COLO668 (cell line): ENCODE results near the gene MATN4.

Experiments
- DNase-seq: peaks from one replicate; lab custom pipeline; 2025; ENCODE audit not compliant: unreplicated experiment; lab: John Stamatoyannopoulos, UW

The MATN4 gene

DNA sequence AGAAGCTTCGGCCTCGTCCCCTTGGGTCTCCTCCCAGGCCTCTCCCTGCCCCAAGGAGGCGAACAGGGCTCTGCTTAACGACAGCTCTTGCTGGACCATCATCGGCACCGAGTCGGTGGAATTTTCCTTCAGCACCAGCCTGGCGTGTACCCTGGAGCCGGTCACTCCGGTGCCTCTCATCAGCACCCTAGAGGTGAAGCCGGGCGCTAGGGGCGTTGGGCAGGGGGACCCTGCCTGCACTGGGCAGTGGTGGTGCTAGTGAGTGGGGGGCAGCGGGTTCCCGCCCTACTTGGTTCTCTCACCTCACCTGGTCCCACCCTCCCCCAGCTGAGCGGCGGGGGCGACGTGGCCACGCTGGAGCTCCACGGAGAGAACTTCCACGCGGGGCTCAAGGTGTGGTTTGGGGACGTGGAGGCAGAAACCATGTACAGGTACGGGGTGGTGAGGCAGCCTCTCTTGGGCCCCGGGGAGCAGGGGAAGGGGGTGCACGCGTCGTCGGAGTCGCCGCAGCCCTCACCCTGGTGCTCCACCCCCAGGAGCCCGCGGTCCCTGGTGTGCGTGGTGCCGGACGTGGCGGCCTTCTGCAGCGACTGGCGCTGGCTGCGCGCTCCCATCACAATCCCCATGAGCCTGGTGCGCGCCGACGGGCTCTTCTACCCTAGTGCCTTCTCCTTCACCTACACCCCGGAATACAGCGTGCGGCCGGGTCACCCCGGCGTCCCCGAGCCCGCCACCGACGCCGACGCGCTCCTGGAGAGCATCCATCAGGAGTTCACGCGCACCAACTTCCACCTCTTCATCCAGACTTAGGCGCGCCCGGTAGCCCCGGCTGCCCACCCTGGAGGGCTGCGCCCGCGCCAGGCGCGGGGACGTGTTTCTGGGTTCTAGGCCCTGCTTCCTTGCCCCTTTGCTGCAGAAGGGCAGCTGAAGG is 8.3 kb upstream of the MATN4 start:
- no peak for DNase-seq

DNA sequence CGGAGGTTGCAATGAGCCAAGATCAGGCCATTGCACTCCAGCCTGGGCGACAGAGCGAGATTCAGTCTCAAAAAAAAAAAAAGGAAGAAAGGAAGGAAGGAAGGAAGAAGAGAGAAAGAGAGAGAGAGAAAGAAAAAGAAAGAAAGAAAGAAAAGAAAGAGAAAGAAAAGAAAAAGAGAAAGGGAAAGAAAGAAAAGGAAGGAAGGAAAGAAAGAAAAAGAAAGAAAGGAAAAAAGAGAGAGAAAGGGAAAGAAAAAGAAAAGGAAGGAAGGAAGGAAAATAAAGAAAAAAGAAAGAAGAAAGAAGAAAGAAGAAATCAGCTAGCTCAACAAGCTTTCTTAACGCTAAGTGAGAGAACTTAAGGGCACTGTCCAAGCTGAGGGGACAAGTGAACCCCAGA is 7.6 kb upstream of the MATN4 start:
- DNase-seq = no peak

DNA sequence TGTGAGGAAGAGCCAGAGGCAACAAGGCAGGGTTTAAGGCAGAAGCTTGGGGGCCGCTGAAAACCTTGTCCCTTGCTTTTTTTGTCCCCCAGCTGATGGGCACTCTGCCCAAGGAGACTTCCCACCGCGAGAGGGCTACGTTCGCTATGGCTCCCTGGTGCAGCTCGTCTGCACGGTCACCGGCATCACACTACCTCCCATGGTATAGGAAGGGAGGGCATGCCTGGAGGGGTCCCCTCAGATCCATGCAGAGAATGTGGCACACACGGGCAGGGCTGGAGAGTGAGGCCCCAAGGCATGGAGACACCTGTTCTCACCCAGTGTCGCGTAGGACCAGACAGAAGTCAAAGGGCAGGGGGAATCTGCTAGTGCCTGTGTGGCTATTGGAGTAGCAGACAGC is 5.8 kb upstream of the MATN4 start:
- DNase-seq = no peak

GRCh38 chr20:45313065-45313695 is 5.1 kb upstream of the MATN4 start:
- no peak for DNase-seq

GRCh38 chr20:45312241-45312640 is 4.1 kb upstream of the MATN4 start:
- no peak for DNase-seq

DNA sequence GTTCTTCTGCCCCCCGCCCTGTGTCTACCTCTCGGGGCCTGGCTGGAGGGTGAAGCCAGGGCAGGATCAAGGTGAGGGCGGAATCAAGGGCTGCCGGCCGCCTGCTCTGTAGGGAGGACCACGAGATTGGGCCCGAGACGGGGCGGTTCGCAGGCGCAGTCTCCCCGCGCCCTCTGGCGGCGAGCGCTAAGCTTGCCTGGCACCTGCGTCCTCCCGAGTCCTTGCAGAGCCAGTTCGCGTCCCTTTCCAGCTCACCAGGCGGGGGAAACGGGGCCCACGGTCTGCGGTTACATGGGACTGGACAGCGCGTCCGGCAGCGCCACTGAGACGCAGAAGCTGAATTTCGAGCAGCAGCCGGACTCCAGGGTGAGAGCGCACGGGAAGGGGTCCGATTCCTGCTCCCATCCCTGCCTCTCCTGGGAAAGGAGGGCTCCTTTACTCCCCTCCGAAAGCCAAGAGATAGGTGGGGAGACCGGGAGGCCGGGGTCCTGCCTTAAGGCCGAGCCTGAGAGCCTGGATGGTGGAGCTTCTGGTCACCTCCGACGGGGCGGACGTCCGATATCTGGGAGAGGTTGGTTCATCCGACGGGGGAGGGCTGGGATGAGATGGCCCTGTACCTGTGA is 3.6 kb upstream of the MATN4 start:
- peak; percentile 80 for DNase-seq

GRCh38 chr20:45309075-45309474 is 976 bp upstream of the MATN4 start:
- DNase-seq = no peak

DNA sequence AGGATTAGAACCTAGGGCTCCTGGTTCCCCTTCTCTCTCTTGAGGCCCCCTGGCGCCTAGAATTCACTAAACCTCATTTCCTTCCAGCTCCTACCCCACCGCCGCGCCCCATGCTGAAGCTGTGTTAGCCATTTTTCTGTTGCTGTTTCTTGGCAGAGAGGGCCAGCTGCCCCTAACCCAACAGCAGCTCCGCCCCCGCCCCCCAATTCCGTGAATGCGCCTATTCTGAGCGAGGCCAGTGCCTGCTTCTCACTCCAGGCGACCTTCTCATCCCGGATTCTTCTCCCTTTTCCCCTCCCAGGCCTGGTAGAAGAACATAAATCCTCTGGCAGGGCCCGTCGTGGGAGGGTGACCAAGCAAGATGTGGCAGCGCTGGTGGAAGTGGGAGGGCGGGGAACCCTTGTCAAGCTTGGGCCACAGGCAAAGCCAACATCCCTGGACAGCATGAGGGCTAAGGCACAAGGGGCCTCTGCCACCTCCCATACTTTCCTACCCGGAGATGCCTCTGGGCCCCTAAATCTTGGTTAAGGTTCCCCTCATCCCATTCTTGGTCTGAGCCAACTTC is 941 bp downstream of the MATN4 start:
- DNase-seq = no peak

- DNase-seq = peak; percentile 48
These were observed 1.6 kb downstream of the MATN4 start, which contains the start of gene RBPJL for GRCh38 chr20:45306431-45306982. RBPJL (plus strand) TSS chr20:45306840; CDS start chr20:45306923, 83 bp downstream.

DNA sequence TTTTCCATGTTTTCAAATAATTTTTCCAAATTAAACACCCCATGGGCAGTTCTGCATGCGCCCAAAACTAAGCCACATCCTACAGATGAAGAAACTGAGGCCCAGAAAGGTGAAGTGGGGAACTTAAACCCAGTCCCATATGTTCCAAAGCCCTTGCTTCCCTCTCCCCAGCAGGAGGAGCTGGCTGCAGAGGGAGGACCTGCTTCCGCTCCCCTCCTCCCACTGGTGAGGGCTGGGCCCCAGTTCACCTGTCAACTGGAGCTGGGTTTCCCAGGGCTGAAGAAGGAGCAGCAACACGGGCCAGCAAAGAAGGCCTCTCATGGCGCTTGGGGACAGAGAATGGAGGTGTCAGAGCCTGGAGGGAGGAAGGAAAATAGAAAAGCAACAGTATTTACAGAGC is 2.8 kb downstream of the MATN4 start:
- peak; percentile 25 for DNase-seq

- DNase-seq = no peak
These were observed 3.6 kb downstream of the MATN4 start for GRCh38 chr20:45304464-45304999.

GRCh38 chr20:45303586-45304463 is 4.3 kb downstream of the MATN4 start:
- DNase-seq = no peak

- DNase-seq = no peak
These were observed 6.3 kb downstream of the MATN4 start for GRCh38 chr20:45301824-45302271.

- peak; percentile 29 for DNase-seq
These were observed 7.1 kb downstream of the MATN4 start for GRCh38 chr20:45300961-45301360.

DNA sequence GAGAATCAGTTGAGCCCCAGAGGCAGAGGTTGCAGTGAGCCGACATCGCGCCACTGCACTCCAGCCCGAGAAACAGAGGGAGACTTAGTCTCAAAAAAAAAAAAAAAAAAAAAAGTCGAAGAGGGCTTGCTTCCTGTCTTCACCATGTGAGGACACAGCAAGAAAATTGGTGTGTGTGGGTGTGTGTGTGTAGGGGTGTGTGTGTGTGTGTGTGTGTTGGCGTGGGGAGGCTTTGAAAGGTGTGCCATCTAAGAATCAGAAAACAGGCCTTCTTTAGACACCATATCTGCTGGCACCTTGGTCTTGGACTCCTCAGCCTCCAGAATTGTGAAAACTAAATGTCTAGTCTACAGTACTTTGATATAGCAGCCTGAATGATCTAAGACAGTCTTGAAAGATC is 8.3 kb downstream of the MATN4 start:
- no peak for DNase-seq

GRCh38 chr20:45297786-45298497 is 10.2 kb downstream of the MATN4 start:
- DNase-seq = no peak

GRCh38 chr20:45294659-45295058 is 13.4 kb downstream of the MATN4 start:
- no peak for DNase-seq

GRCh38 chr20:45294003-45294368 is 14.1 kb downstream of the MATN4 start:
- DNase-seq = no peak
